ENCODE measurements around the gene CER1.

DNA sequence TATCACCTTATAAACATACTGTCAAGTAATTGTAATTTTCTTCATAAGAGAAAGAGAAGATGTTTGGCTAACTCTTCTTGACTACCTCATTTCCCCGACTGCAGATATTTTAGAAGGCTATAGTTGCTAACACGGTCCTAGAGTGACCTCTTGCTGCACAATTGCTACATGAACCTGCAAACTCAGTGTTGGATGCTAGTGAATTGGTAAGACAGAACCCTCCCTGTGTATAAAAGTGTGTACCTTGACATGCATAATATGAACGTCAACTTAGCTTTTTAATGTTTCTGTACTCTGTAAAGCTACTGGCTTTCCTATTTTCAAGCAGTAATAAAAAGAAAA is 46.7 kb upstream of the CER1 start:
- no peak for TF ChIP-seq ZNF274 (IDR thresholded peaks at IDR 0.05; ENCODE audit: low read depth, low read length)
- no peak for TF ChIP-seq YY1 (IDR thresholded peaks at IDR 0.05; ENCODE audit: insufficient read depth, insufficient read length)
- TF ChIP-seq SUZ12 (IDR thresholded peaks at IDR 0.05; ENCODE audit: extremely low read depth, insufficient read depth, insufficient read length) = no peak
